Measurements from ENCODE around the gene XIRP1.

GRCh38 chr3:39176025-39176714 lies 16.2 kb downstream of the XIRP1 start:
- TF ChIP-seq CTCF (IDR thresholded peaks at IDR 0.05): no peak
- TF ChIP-seq POLR2A (IDR thresholded peaks at IDR 0.05): no peak
